SK-N-SH (cell line): Measurements from ENCODE around the gene MACROD2. TPM values are rescaled to one million over a fixed set of nuclear protein-coding genes. Genes with fewer than 3 reads are reported as not detected.
A peak's percentile ranks its signal among the peaks of the same experiment; 100 is the strongest.
"Not testable (repeated sequence)": the region's sequence is repeated elsewhere in the genome, so short reads cannot be mapped to it uniquely, and the experiment has no call there.

Experiments used
- CTCF ChIA-PET: fragments of 300-600, 350-600 bp; formaldehyde crosslinking; extraction: SDS; loops from one replicate; lab custom pipeline; 2021; lab: Yijun Ruan, JAX
- POLR2A ChIA-PET: fragments of 350-600 bp; sonication (Branson Sonifier 250); formaldehyde crosslinking; extraction: SDS; loops from one replicate; lab custom pipeline; 2020; ENCODE audit warnings: antibody characterized with exemption, inconsistent platforms; lab: Yijun Ruan, JAX
- DNase-seq: peaks from one replicate; pipeline ENCODE4 v3.0.0; 2012
- H2AFZ ChIP-seq: fragments of 200-600 bp; sonication (generic); 2 replicates; pipeline ENCODE4 v1.8.1; 2016; ENCODE audit warnings: antibody characterized with exemption, mild to moderate bottlenecking, low read depth
- H3F3A ChIP-seq: fragments of 200-600 bp; sonication (generic); replicated peaks from 2 replicates; pipeline ENCODE3; 2016; ENCODE audit warnings: antibody characterized with exemption, mild to moderate bottlenecking; ENCODE audit not compliant: insufficient read depth
- H3K27ac ChIP-seq, 2 experiments: fragments of 200-500 bp in 1 of 2; fragments of 200-600 bp in 1 of 2; sonication (Bioruptor generic) in 1 of 2; sonication (generic), shearing (Covaris generic) in 1 of 2; 2 replicates each; pipeline versions ENCODE4 v1.5.1 to v1.6.1; 2014 to 2016; ENCODE audit warnings: low read depth in 2 of 2, inconsistent platforms in 1 of 2, low read length in 1 of 2, mild to moderate bottlenecking in 1 of 2, mixed read lengths in 1 of 2
- H3K27me3 ChIP-seq: fragments of 200-600 bp; sonication (generic), shearing (Covaris generic); 2 replicates; pipeline ENCODE4 v1.6.1; 2016; ENCODE audit warnings: mixed run types; ENCODE audit not compliant: insufficient read depth
- H3K36me3 ChIP-seq, 2 experiments: fragments of 200-500 bp in 1 of 2; fragments of 200-600 bp in 1 of 2; sonication (Bioruptor generic) in 1 of 2; sonication (generic) in 1 of 2; replicated peaks in 1 of 2; 2 replicates each; pipeline versions ENCODE3 to v1.5.1; 2014 to 2016; ENCODE audit warnings: low read length in 1 of 2, mild to moderate bottlenecking in 1 of 2; ENCODE audit not compliant: insufficient read depth in 2 of 2, control insufficient read depth in 1 of 2
- H3K4me1 ChIP-seq, 2 experiments: fragments of 200-500 bp in 1 of 2; fragments of 200-600 bp in 1 of 2; sonication (Bioruptor generic) in 1 of 2; sonication (generic), shearing (Covaris generic) in 1 of 2; 2 replicates each; pipeline versions ENCODE4 v1.5.1 to v1.6.1; 2014 to 2016; ENCODE audit warnings: low read depth in 1 of 2, low read length in 1 of 2, mixed run types in 1 of 2; ENCODE audit not compliant: insufficient read depth in 2 of 2, control insufficient read depth in 1 of 2
- H3K4me2 ChIP-seq: fragments of 200-600 bp; sonication (generic), shearing (Covaris generic); 2 replicates; pipeline ENCODE4 v1.6.1; 2017; ENCODE audit warnings: mixed run types
- H3K4me3 ChIP-seq, 2 experiments: fragments of 200-500 bp in 1 of 2; fragments of 200-600 bp in 1 of 2; sonication (Bioruptor generic) in 1 of 2; sonication (generic), shearing (Covaris generic) in 1 of 2; 2 replicates each; pipeline versions ENCODE4 v1.5.1 to v1.8.1; 2014 to 2016; ENCODE audit warnings: low read depth in 2 of 2, inconsistent platforms in 1 of 2, low read length in 1 of 2, mild to moderate bottlenecking in 1 of 2, mixed read lengths in 1 of 2, moderate library complexity in 1 of 2
- H3K79me2 ChIP-seq: fragments of 200-600 bp; sonication (generic); 2 replicates; pipeline ENCODE4 v1.8.1; 2017; ENCODE audit warnings: mild to moderate bottlenecking; ENCODE audit not compliant: insufficient read depth
- H3K9ac ChIP-seq: fragments of 200-600 bp; sonication (generic); 2 replicates; pipeline ENCODE4 v1.6.1; 2017; ENCODE audit warnings: mixed run types
- H3K9me2 ChIP-seq: fragments of 200-600 bp; sonication (generic); 2 replicates; pipeline ENCODE4 v1.6.1; 2017; ENCODE audit warnings: mixed run types
- H3K9me3 ChIP-seq: fragments of 200-600 bp; sonication (generic); 2 replicates; pipeline ENCODE4 v1.6.1; 2017; ENCODE audit warnings: mixed run types, mild to moderate bottlenecking, moderate library complexity
- H4K20me1 ChIP-seq: fragments of 200-600 bp; sonication (generic); 2 replicates; pipeline ENCODE4 v1.6.1; 2017; ENCODE audit warnings: mild to moderate bottlenecking, mixed run types; ENCODE audit not compliant: insufficient read depth
- CHD2 ChIP-seq: fragments of 150-350 bp; IDR thresholded peaks from 2 replicates; pipeline ENCODE4 v1.6.1; 2018; ENCODE audit warnings: low read length; ENCODE audit not compliant: partially characterized antibody
- CTCF ChIP-seq: fragments of 200-600 bp; sonication (generic); IDR thresholded peaks from 2 replicates; pipeline ENCODE4 v1.6.1; 2017; ENCODE audit warnings: antibody characterized with exemption, mild to moderate bottlenecking, moderate library complexity
- ELF1 ChIP-seq: IDR thresholded peaks from 2 replicates; pipeline ENCODE4 v1.4.0; 2012
- EP300 ChIP-seq, 2 experiments: IDR thresholded peaks; 2 replicates each; pipeline versions ENCODE4 v1.4.0 to v1.6.1; 2012; ENCODE audit warnings: borderline replicate concordance in 1 of 2, low read depth in 1 of 2, low read length in 1 of 2
- FOSL2 ChIP-seq: IDR thresholded peaks from 2 replicates; pipeline ENCODE4 v1.4.0; 2012; ENCODE audit warnings: low read depth, mild to moderate bottlenecking, moderate library complexity, borderline replicate concordance
- GATA2 ChIP-seq: sonication (generic); formaldehyde crosslinking; IDR thresholded peaks from 2 replicates; pipeline ENCODE4 v1.5.0; 2020; ENCODE audit warnings: mild to moderate bottlenecking, missing genetic modification reagents
- JUND ChIP-seq: IDR thresholded peaks from 2 replicates; pipeline ENCODE4 v1.4.0; 2012
- MAX ChIP-seq: IDR thresholded peaks from 2 replicates; pipeline ENCODE4 v1.4.0; 2012; ENCODE audit warnings: low read depth
- MEF2A ChIP-seq: IDR thresholded peaks from 2 replicates; pipeline ENCODE4 v1.4.0; 2012; ENCODE audit warnings: low read depth, borderline replicate concordance
- NRF1 ChIP-seq: IDR thresholded peaks from 2 replicates; pipeline ENCODE4 v1.6.1; 2012; ENCODE audit warnings: low read depth, mild to moderate bottlenecking, low read length
- PBX3 ChIP-seq: IDR thresholded peaks from 2 replicates; pipeline ENCODE4; 2012
- POLR2AphosphoS5 ChIP-seq: IDR thresholded peaks from 2 replicates; pipeline ENCODE4 v1.6.1; 2012; ENCODE audit warnings: low read depth, low read length
- RAD21 ChIP-seq: IDR thresholded peaks from 2 replicates; pipeline ENCODE4 v1.6.1; 2012; ENCODE audit warnings: mild to moderate bottlenecking, low read length
- RXRA ChIP-seq: IDR thresholded peaks from 2 replicates; pipeline ENCODE4 v1.4.0; 2012; ENCODE audit warnings: low read depth, mild to moderate bottlenecking, borderline replicate concordance
- SMC3 ChIP-seq: IDR thresholded peaks from 2 replicates; pipeline ENCODE4 v1.6.1; 2012; ENCODE audit warnings: low read depth, low read length, improper control_type of control experiment
- TAF1 ChIP-seq: IDR thresholded peaks from 2 replicates; pipeline ENCODE4 v1.6.1; 2012; ENCODE audit warnings: low read depth, mild to moderate bottlenecking, low read length, moderate library complexity, borderline replicate concordance
- TEAD4 ChIP-seq: IDR thresholded peaks from 2 replicates; pipeline ENCODE4 v1.4.0; 2012; ENCODE audit warnings: mild to moderate bottlenecking, borderline replicate concordance; ENCODE audit not compliant: insufficient read depth
- USF1 ChIP-seq: IDR thresholded peaks from 2 replicates; pipeline ENCODE4 v1.4.0; 2012; ENCODE audit warnings: low read depth, borderline replicate concordance
- YY1 ChIP-seq: IDR thresholded peaks from 2 replicates; pipeline ENCODE4 v1.4.0; 2012; ENCODE audit warnings: low read depth, mild to moderate bottlenecking
- WGBS: methylation state at CpG from one replicate; pipeline ENCODE4 v1.1.6; 2017; ENCODE audit warnings: low lambda C conversion rate; 5-methylcytosine and 5-hydroxymethylcytosine counted together
- polyA plus RNA-seq, 3 experiments: library from polyadenylated mRNA; depleted of rRNA; stranded (reverse); fragments of >200 nt; gene quantifications; 2 replicates each; pipeline ENCODE4 v1.2.3, GENCODE V29; 2012

The MACROD2 gene
- polyA plus RNA-seq, 1 of the 3 experiments (the other 2 are of a cell fraction), result 0.33 TPM

- 85% methylated on average over 1 of the region's 1 CpG for WGBS
- DNase-seq, result no peak
- Histone ChIP-seq H3K27ac (no peak overlapping the region), H3K79me2 (no peaks in the 10 kb centered on the region), H3K4me1 (no peaks in the 10 kb centered on the region), H3K9ac (no peak overlapping the region), H3K27me3 (no peaks in the 10 kb centered on the region), H3K36me3 (no peaks in the 10 kb centered on the region), H2AFZ (no peak overlapping the region), H3K4me2 (no peak overlapping the region), H3F3A (no peaks in the 10 kb centered on the region), H3K9me3 (no peaks in the 10 kb centered on the region), H3K9me2 (no peaks in the 10 kb centered on the region), H4K20me1 (no peaks in the 10 kb centered on the region), H3K4me3 (no peak overlapping the region)
- TF ChIP-seq CTCF (no peak), YY1 (no peak), RAD21 (no peak), PBX3 (no peak), RXRA (no peak), NRF1 (no peak), EP300 (IDR thresholded peaks at IDR 0.05; ENCODE audit: borderline replicate concordance in 1 of 2, low read depth in 1 of 2, low read length in 1 of 2) (no peak), CHD2 (no peak), FOSL2 (no peak), GATA2 (CRISPR knock-in tag) (no peak), MAX (no peak), MEF2A (no peak), JUND (no peak), TAF1 (no peak), TEAD4 (no peak), ELF1 (no peak)
- ChIA-PET POLR2A (no interaction called here), CTCF (no interaction called here)
Observed at GRCh38 chr20:14210146-14210545, 214.8 kb downstream of the MACROD2 start.

- DNase-seq, result no peak
- POLR2A ChIA-PET, result no interaction called here
- H3K27me3 ChIP-seq, result no peaks in the 10 kb centered on the region
- no peaks in the 10 kb centered on the region for H3K79me2 ChIP-seq
- TF ChIP-seq POLR2AphosphoS5, result no peak
- no peak for TF ChIP-seq USF1
- no peak for TF ChIP-seq CTCF
- no peak for TF ChIP-seq GATA2 (CRISPR knock-in tag)
- no peak for TF ChIP-seq SMC3
- H3K4me2 ChIP-seq, result no peak overlapping the region
- H3K9me3 ChIP-seq, result no peaks in the 10 kb centered on the region
- no peaks in the 10 kb centered on the region for H4K20me1 ChIP-seq
- no peaks in the 10 kb centered on the region for H3F3A ChIP-seq
- H3K4me3 ChIP-seq, result no peak overlapping the region
- CTCF ChIA-PET, result no interaction called here
- no peaks in the 10 kb centered on the region for H3K4me1 ChIP-seq
- H3K9ac ChIP-seq, result no peak overlapping the region
- H3K27ac ChIP-seq, result no peak overlapping the region
- 69% methylated on average over 1 of the region's 1 CpG for WGBS
- no peaks in the 10 kb centered on the region for H3K9me2 ChIP-seq
- H3K36me3 ChIP-seq, result no peaks in the 10 kb centered on the region
- 0 out of 2 replicates have a peak overlapping the region, but pooled peaks have one; percentile 22 for H2AFZ ChIP-seq
Observed at GRCh38 chr20:14214046-14214445, 218.7 kb downstream of the MACROD2 start.

- H3K4me1 ChIP-seq, H3K9ac ChIP-seq, DNase-seq, CTCF ChIA-PET, H3K27ac ChIP-seq, H4K20me1 ChIP-seq, H3K9me2 ChIP-seq, H3K79me2 ChIP-seq, H2AFZ ChIP-seq, H3K36me3 ChIP-seq, H3K4me2 ChIP-seq, H3K4me3 ChIP-seq, H3K9me3 ChIP-seq, H3K27me3 ChIP-seq, POLR2A ChIA-PET, H3F3A ChIP-seq: not testable (repeated sequence)
- 66% methylated on average over 1 of the region's 1 CpG for WGBS
Observed at GRCh38 chr20:14215880-14216279, 220.6 kb downstream of the MACROD2 start.
